IMR-90 (cell line): ENCODE results near the gene TLR1. TPM values are rescaled to one million over a fixed set of nuclear protein-coding genes. Genes with fewer than 3 reads are reported as not detected.

Experiments used
- ATAC-seq: fragments of 200-7000 bp; cut with Tn5 transposase; 2 replicates; pipeline ENCODE4 v1.9.1; 2020; ENCODE audit warnings: low read depth, mild to moderate bottlenecking, moderate library complexity
- BruUV-seq: library from RNA; stranded (reverse); fragments of 400-500 nt; replicated peaks from 2 replicates; lab custom pipeline; 2021; lab: Mats Ljungman, UMichigan
- CTCF ChIA-PET: fragments of 300-600 bp; formaldehyde crosslinking; extraction: SDS; loops from one replicate; lab custom pipeline; 2021; ENCODE audit warnings: antibody characterized with exemption; lab: Yijun Ruan, JAX
- POLR2A ChIA-PET: fragments of 300-600 bp; sonication (Branson Sonifier 250); formaldehyde crosslinking; loops from one replicate; lab custom pipeline; 2022; ENCODE audit warnings: antibody characterized with exemption; ENCODE audit not compliant: unreplicated experiment; lab: Charles Lee
- DNase-seq: peaks from one replicate; pipeline ENCODE4 v3.0.0; 2013
- H2AFZ ChIP-seq: replicated peaks from 2 replicates; pipeline ENCODE3; 2013; ENCODE audit warnings: low read length, mild to moderate bottlenecking; ENCODE audit not compliant: poor library complexity
- H2AK5ac ChIP-seq: 2 replicates; pipeline ENCODE4 v1.6.1; 2013; ENCODE audit warnings: low read depth, low read length, inconsistent platforms
- H2AK9ac ChIP-seq: replicated peaks from 2 replicates; pipeline ENCODE3; 2013; ENCODE audit warnings: mild to moderate bottlenecking, low read depth, low read length, moderate library complexity; ENCODE audit not compliant: poor library complexity
- H2BK120ac ChIP-seq: 2 replicates; pipeline ENCODE4 v1.6.1; 2013; ENCODE audit warnings: low read depth, low read length, inconsistent platforms
- H2BK15ac ChIP-seq: 3 replicates; pipeline ENCODE4 v1.6.1; 2013; ENCODE audit warnings: low read depth, low read length, inconsistent platforms
- H2BK20ac ChIP-seq: 2 replicates; pipeline ENCODE4 v1.6.1; 2013; ENCODE audit warnings: low read depth, mild to moderate bottlenecking, inconsistent platforms, low read length, moderate library complexity
- H2BK5ac ChIP-seq: 2 replicates; pipeline ENCODE4 v1.6.1; 2013; ENCODE audit warnings: mild to moderate bottlenecking, low read depth, low read length, inconsistent platforms; ENCODE audit not compliant: poor library complexity, severe bottlenecking
- H3K14ac ChIP-seq: replicated peaks from 2 replicates; pipeline ENCODE4 v1.6.1; 2013; ENCODE audit warnings: low read depth, low read length, inconsistent platforms
- H3K18ac ChIP-seq: 2 replicates; pipeline ENCODE4 v1.6.1; 2013; ENCODE audit warnings: low read depth, low read length, control low read depth
- H3K23ac ChIP-seq: 2 replicates; pipeline ENCODE4 v1.6.1; 2013; ENCODE audit warnings: low read depth, low read length, inconsistent platforms
- H3K27ac ChIP-seq: 2 replicates; pipeline ENCODE4 v1.5.1; 2013; ENCODE audit warnings: mild to moderate bottlenecking, control low read depth, low read length; ENCODE audit not compliant: insufficient read depth
- H3K27me3 ChIP-seq: 2 replicates; pipeline ENCODE4 v1.6.1; 2013; ENCODE audit warnings: low read length; ENCODE audit not compliant: control insufficient read depth, insufficient read depth
- H3K36me3 ChIP-seq: 2 replicates; pipeline ENCODE4 v1.6.1; 2013; ENCODE audit warnings: low read length, mixed read lengths; ENCODE audit not compliant: control insufficient read depth, insufficient read depth
- H3K4ac ChIP-seq: 2 replicates; pipeline ENCODE4 v1.6.1; 2013; ENCODE audit warnings: low read depth, low read length, inconsistent platforms
- H3K4me1 ChIP-seq: 2 replicates; pipeline ENCODE4 v1.6.1; 2013; ENCODE audit warnings: low read length, mixed read lengths; ENCODE audit not compliant: control insufficient read depth, insufficient read depth
- H3K4me2 ChIP-seq: 2 replicates; pipeline ENCODE4 v1.6.1; 2013; ENCODE audit warnings: low read depth, mild to moderate bottlenecking, control low read depth, low read length, moderate library complexity
- H3K4me3 ChIP-seq: 2 replicates; pipeline ENCODE4 v1.5.1; 2013; ENCODE audit warnings: low read depth, mild to moderate bottlenecking, control low read depth, low read length, moderate library complexity; ENCODE audit not compliant: insufficient read depth
- H3K56ac ChIP-seq: 2 replicates; pipeline ENCODE4 v1.6.1; 2013; ENCODE audit warnings: low read length, inconsistent platforms; ENCODE audit not compliant: insufficient read depth; ENCODE audit errors: extremely low read depth
- H3K79me1 ChIP-seq, 2 experiments: 2 replicates each; pipeline ENCODE4 v1.6.1; 2013; ENCODE audit warnings: low read length in 2 of 2, inconsistent platforms in 1 of 2, low read depth in 1 of 2
- H3K9ac ChIP-seq: 2 replicates; pipeline ENCODE4 v1.6.1; 2013; ENCODE audit warnings: low read depth, low read length, control low read depth
- H3K9me1 ChIP-seq: 2 replicates; pipeline ENCODE4 v1.6.1; 2013; ENCODE audit warnings: low read length, inconsistent platforms; ENCODE audit not compliant: insufficient read depth
- H3K9me3 ChIP-seq: 2 replicates; pipeline ENCODE4 v1.6.1; 2013; ENCODE audit warnings: low read length; ENCODE audit not compliant: control insufficient read depth, insufficient read depth
- H4K20me1 ChIP-seq: 2 replicates; pipeline ENCODE4 v1.6.1; 2013; ENCODE audit warnings: low read length, inconsistent platforms; ENCODE audit not compliant: insufficient read depth
- H4K5ac ChIP-seq: 2 replicates; pipeline ENCODE4 v1.6.1; 2013; ENCODE audit warnings: mild to moderate bottlenecking, low read depth, low read length, control low read depth
- H4K8ac ChIP-seq, 2 experiments: 2 replicates each; pipeline ENCODE4 v1.6.1; 2013; ENCODE audit warnings: low read depth in 2 of 2, low read length in 2 of 2, control low read depth in 1 of 2, inconsistent platforms in 1 of 2
- H4K91ac ChIP-seq: 2 replicates; pipeline ENCODE4 v1.6.1; 2013; ENCODE audit warnings: low read depth, low read length, inconsistent platforms; ENCODE audit not compliant: insufficient read depth
- MAZ ChIP-seq: IDR thresholded peaks from 2 replicates; pipeline ENCODE4 v1.6.1; 2012; ENCODE audit warnings: low read depth, mild to moderate bottlenecking, low read length, improper control_type of control experiment, moderate library complexity, borderline replicate concordance
- POLR2A ChIP-seq: IDR thresholded peaks from 2 replicates; pipeline ENCODE4 v1.6.1; 2012; ENCODE audit warnings: mild to moderate bottlenecking, low read depth, low read length
- RAD21 ChIP-seq: IDR thresholded peaks from 2 replicates; pipeline ENCODE4 v1.6.1; 2012; ENCODE audit warnings: low read length, improper control_type of control experiment
- WGBS, 2 experiments: methylation state at CpG; one replicate each; pipeline versions ENCODE4 v1.1.5 to v1.1.7; 2013; ENCODE audit warnings: missing lambda C conversion rate in 2 of 2; ENCODE audit not compliant: insufficient read length in 1 of 2; ENCODE audit errors: extremely low coverage in 2 of 2; 5-methylcytosine and 5-hydroxymethylcytosine counted together
- dilution Hi-C: fragments of 300-500 bp; cut with HindIII; formaldehyde crosslinking; loops from one replicate; pipeline ENCODE4 v1.14.3; 2018; ENCODE audit warnings: low sequenced_read_pairs; ENCODE audit not compliant: unreplicated experiment
- in situ Hi-C: fragments of 300-500 bp; cut with MboI; formaldehyde crosslinking; loops from 3 replicates; pipeline ENCODE4 v1.14.3; 2019; ENCODE audit warnings: low sequenced_read_pairs, inconsistent platforms, mixed read lengths
- intact Hi-C: fragments of 100-400 bp; cut with micrococcal nuclease; formaldehyde crosslinking; loops from 2 replicates; pipeline ENCODE4 v1.10.0; 2022
- polyA plus RNA-seq, 3 experiments: library from polyadenylated mRNA; depleted of rRNA; stranded (reverse); fragments of >200 nt; gene quantifications; 2 replicates each; pipeline ENCODE4 v1.2.3, GENCODE V29; 2012; ENCODE audit warnings: low replicate concordance in 1 of 3
- total RNA-seq: library from RNA; depleted of rRNA; stranded (reverse); fragments of >200 nt; gene quantifications from 2 replicates; pipeline ENCODE4 v1.2.3, GENCODE V29; 2012

Gene TLR1
- total and polyA plus RNA-seq, 2 of the 4 experiments (the other 2 are of a cell fraction), result 0.24 to 1.1 TPM

- Histone ChIP-seq H3K56ac (no peak overlapping the region), H3K9me1 (no peaks in the 10 kb centered on the region), H3K4me1 (no peaks in the 10 kb centered on the region), H3K14ac (no peak overlapping the region), H4K91ac (no peak overlapping the region), H3K36me3 (no peaks in the 10 kb centered on the region), H4K8ac (no peak overlapping the region), H3K79me1 (no peaks in the 10 kb centered on the region), H4K5ac (no peak overlapping the region), H2BK20ac (no peak overlapping the region), H3K23ac (no peak overlapping the region), H3K4me2 (no peak overlapping the region), H4K20me1 (no peaks in the 10 kb centered on the region), H2BK15ac (no peak overlapping the region), H3K27me3 (peaks cover 2% of the 10 kb centered on the region), H3K27ac (no peak overlapping the region), H2AK5ac (no peak overlapping the region), H3K9me3 (no peaks in the 10 kb centered on the region), H2AFZ (no peak overlapping the region), H3K4me3 (no peak overlapping the region), H2AK9ac (no peak overlapping the region), H3K4ac (no peak overlapping the region), H3K18ac (no peak overlapping the region), H3K9ac (no peak overlapping the region), H2BK120ac (no peak overlapping the region), H2BK5ac (no peak overlapping the region)
- no peak for TF ChIP-seq POLR2A
- no peak for TF ChIP-seq MAZ
- no peak for TF ChIP-seq RAD21
- BruUV-seq, result no TSS peak
- dilution Hi-C loops (no loop called here), in situ Hi-C loops (no loop called here), intact Hi-C loops (no loop called here)
- ChIA-PET CTCF (no interaction called here), POLR2A (interaction anchor here (0.6 kb wide), 1 partner anchor 550 kb away, joined by 3 read pairs; no protein-coding TSS in a partner anchor)
- ATAC-seq (no peak), DNase-seq (no peak)
- 100% methylated on average over 1 of the region's 8 CpGs; no CpG with 5 or more reads in 1 of the 2 experiments for WGBS, 2 experiments
Measured at GRCh38 chr4:38785901-38786402, 18.6 kb downstream of the TLR1 start.
